Adipocyte (in vitro differentiated cells): ENCODE results near the gene MRPL38.
"Not testable (repeated sequence)": the region's sequence is repeated elsewhere in the genome, so short reads cannot be mapped to it uniquely, and the experiment has no call there.

Source experiments
- DNase-seq: peaks from one replicate; pipeline ENCODE4 v3.0.0-alpha.2; 2015; ENCODE audit warnings: low read depth
- H3K27me3 ChIP-seq: replicated peaks from 2 replicates; pipeline ENCODE4 v1.7.0; 2013; ENCODE audit warnings: mild to moderate bottlenecking, low read length, moderate library complexity; ENCODE audit not compliant: control insufficient read depth, insufficient read depth
- H3K36me3 ChIP-seq: 2 replicates; pipeline ENCODE4 v1.7.0; 2013; ENCODE audit warnings: low read length, mild to moderate bottlenecking, moderate library complexity; ENCODE audit not compliant: control insufficient read depth, insufficient read depth, severe bottlenecking
- H3K4me1 ChIP-seq: 2 replicates; pipeline ENCODE4 v1.7.0; 2013; ENCODE audit warnings: mild to moderate bottlenecking, low read length, moderate library complexity; ENCODE audit not compliant: control insufficient read depth, insufficient read depth
- H3K4me3 ChIP-seq: 2 replicates; pipeline ENCODE4 v1.7.0; 2013; ENCODE audit warnings: mild to moderate bottlenecking, low read length, moderate library complexity
- H3K9ac ChIP-seq: 2 replicates; pipeline ENCODE4 v1.7.0; 2013; ENCODE audit warnings: mild to moderate bottlenecking, low read length, moderate library complexity
- H3K9me3 ChIP-seq: 2 replicates; pipeline ENCODE4 v1.7.0; 2013; ENCODE audit warnings: mild to moderate bottlenecking, low read length, moderate library complexity; ENCODE audit not compliant: control insufficient read depth

The MRPL38 gene

DNA sequence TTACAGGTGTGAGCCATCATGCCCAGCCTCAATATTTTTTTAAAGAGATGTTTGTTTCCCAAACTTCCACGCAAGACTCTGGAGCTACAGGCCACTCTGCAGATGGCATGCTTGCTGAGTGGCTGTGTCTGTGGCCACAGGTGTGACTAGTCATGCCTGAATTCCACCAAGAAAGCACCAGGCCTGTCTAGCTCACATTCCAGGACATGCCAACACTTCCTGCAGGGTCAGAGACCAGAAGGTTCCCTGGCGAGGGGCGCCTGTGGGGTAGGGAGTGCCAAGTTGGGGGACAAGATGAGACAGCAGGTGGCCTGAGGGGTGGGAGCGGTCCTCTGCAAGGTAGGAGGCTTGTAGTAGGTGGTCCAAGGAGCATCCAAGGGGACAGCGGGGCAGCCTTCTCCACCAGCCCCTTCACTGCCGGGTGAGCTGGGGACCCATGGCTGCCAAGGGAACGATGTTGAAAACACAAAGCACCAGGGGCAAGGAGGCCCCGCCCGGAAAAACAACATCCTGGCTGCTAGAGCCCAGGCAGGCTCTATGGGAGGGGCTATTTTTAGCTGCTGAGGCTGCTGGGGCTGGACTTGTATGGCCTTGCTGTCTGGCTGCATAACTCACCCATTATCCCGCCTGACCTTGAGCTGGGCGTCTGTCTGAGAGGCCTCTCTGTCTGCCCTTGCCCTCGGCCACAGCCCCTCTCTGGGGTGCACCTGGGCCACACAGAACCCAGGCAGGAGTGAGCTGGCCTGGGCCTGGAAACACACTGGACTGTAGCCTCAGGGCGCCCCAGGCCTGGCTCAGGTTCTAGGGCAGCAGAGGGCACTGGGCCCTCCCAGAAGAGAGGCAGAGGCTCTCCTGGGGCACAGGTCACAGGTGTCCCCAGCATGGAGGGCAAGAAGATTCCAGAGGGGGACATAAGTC lies 32.0 kb downstream of the MRPL38 start:
- Histone ChIP-seq H3K4me1 (peaks cover 60% of the 10 kb centered on the region), H3K9ac (peak overlapping the region; percentile 42), H3K9me3 (no peaks in the 10 kb centered on the region), H3K36me3 (peaks cover 6% of the 10 kb centered on the region), H3K27me3 (no peaks in the 10 kb centered on the region), H3K4me3 (no peak overlapping the region)
- peak; percentile 88 for DNase-seq

DNA sequence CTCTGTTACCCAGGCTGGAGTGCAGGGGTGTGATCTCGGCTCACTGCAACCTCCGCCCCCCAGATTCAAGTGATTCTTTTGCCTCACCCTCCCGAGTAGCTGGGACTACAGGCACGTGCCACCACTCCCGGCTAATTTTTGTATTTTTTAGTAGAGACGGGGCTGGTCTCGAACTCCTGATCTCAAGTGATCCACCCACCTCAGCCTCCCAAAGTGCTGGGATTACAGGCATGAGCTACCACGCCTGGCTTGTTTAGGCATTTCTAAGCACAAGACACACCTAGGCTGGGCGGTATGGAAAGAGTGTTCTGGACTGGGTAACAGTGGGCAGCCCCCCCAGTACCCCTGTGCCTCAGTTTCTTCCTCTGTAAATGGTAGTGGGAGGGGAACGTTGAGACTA lies 34.5 kb downstream of the MRPL38 start:
- H3K36me3 ChIP-seq, H3K9me3 ChIP-seq, DNase-seq, H3K27me3 ChIP-seq: not testable (repeated sequence)
- Histone ChIP-seq H3K4me3 (peak overlapping the region; percentile 66), H3K4me1 (peaks cover 38% of the 10 kb centered on the region), H3K9ac (peak overlapping the region; percentile 83)

DNA sequence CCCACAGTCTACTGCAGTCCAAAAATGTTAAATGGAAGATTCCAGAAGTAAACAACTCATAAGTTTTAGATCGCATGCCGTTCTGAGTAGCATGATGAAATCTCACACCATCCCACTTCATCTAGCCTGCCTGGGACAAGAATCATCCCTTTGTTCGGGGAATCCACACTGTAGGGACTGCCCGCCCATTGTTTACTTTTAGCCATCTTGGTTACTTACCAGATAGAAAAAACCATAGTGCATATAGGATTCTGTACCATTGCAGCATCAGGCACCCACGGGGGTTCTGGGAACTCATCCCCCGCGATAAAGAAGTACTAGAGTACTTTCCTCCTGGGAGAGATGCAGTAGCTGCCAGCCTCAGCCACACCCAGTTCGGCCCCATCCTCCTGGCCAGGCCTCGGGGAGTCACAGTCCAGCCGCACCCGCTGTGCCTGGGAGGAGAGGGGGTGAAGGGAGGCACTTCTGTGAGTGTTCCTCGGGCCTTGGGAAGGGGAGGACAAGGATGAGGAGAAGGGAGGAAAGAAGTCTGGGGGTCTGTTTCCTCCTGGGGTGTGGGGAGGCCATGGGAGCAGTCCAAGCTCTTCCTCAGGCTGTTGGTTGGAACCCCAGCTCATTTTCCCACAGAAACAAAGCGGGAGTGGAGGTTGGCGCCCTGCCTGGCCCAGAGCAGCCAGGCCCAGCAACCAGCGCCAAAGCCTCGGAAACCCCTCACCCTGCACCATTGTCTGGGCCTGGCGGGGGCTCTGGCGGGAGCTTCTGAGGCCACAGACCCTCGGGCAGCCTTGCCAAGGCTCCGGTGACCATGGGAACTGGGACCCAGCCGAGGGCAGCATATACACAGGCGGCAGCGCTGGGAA lies 35.2 kb downstream of the MRPL38 start:
- peak overlapping the region; percentile 83 for H3K9ac ChIP-seq
- peak overlapping the region; percentile 66 for H3K4me3 ChIP-seq
- DNase-seq, result peak; percentile 57
- no peaks in the 10 kb centered on the region for H3K9me3 ChIP-seq
- peaks cover 6% of the 10 kb centered on the region for H3K36me3 ChIP-seq
- no peaks in the 10 kb centered on the region for H3K27me3 ChIP-seq
- peaks cover 39% of the 10 kb centered on the region for H3K4me1 ChIP-seq

DNA sequence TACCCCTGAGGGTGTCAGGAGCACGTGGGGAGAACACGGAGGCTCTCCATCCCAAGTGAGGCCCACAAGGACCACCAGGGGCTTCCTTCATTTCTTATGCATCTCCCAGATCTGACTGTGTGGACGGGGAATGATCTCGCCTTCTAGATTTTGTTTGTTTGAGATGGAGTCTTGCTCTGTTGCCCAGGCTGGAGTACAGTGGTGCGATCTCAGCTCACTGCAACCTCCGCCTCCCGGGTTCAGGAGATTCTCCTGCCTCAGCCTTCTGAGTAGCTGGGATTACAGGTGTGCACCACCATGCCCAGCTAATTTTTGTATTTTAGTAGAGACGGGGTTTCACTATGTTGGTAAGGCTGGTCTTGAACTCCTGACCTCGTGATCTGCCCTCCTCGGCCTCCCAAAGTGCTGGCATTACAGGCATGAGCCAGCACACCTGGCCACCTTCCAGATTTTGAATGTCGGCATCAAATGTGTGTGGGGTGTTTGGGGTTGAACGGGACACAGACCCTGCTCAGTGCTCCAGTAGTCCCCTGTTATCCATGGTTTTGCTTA lies 35.9 kb downstream of the MRPL38 start:
- not testable (repeated sequence) for H3K9me3 ChIP-seq, H3K36me3 ChIP-seq, H3K4me3 ChIP-seq, H3K27me3 ChIP-seq, DNase-seq
- Histone ChIP-seq H3K4me1 (peaks cover 43% of the 10 kb centered on the region), H3K9ac (peak overlapping the region; percentile 83)

DNA sequence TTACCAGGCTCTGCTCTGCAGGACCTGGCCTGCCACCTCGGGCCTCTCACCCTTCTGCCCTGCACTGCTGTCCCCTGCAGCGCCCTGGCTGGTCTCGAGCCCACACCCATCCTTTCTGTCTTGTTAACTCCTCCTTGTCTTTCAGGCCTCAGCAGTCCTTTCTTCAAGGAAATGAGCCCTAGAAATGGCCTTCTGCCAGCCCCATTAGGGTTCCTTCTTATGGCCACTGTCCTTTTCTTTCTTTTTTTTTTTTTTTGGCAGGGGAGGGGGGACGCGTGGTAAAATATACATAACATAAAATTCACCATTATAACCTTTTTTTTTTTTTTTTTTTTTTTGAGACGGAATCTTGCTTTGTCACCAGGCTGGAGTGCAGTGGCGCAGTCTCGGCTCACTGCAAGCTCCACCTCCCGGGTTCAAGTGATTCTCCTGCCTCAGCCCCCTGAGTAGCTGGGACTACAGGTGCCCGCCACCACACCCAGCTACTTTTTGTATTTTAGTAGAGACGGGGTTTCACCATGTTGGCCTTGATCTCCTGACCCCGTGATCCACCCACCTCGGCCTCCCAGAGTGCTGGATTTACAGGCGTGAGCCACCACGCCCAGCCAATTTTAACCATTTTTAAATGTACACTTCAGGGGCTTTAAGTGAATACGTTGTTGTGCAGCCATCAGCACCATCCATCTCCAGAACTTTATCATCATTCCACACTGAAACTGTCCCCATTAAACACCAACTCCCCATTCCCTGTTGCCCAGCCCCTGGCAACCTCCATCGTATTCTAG lies 39.1 kb downstream of the MRPL38 start:
- not testable (repeated sequence) for H3K36me3 ChIP-seq, H3K9me3 ChIP-seq, H3K9ac ChIP-seq, DNase-seq, H3K4me3 ChIP-seq, H3K27me3 ChIP-seq
- H3K4me1 ChIP-seq, result peaks cover 31% of the 10 kb centered on the region

DNA sequence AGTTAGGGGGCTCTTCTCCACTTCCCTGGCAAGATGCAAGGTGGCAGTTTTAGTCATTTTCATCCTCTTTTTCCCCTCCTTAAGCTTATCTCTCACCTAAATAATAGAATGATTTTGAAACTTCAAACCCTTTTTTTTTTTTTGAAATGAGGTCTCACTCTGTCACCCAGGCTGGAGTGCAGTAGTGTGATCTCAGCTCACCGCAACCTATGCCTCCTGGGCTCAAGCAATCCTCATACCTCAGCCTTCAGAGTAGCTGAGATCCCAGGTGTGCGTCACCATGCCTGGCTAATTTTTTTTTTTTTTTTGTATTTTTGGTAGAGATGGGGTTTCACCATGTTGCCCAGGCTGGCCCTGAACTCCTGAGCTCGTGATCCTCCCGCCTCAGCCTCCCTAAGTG lies 39.8 kb downstream of the MRPL38 start:
- not testable (repeated sequence) for H3K27me3 ChIP-seq, H3K9me3 ChIP-seq, H3K36me3 ChIP-seq, DNase-seq, H3K4me3 ChIP-seq
- peaks cover 25% of the 10 kb centered on the region for H3K4me1 ChIP-seq
- H3K9ac ChIP-seq, result peak overlapping the region; percentile 54

DNA sequence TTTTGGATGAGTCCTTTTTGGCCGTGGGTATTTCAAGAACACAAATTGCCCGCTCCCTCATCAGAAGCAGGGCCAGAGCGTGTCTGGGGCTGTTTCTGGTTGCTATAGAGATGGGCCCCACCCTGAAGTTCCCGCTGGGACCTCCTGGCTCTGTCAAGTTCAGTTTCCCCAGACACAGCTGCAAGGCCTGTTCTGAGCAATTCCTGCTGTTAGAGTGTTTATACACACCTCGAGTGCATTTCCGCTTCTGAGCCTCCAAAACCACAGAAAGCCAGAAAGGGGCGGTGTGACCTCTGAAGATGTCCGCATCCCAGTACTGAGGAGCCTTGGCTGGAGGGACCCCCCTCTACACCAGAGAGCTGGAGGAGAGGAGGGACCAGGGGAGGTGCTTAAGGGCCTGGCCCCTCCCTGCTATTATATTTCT lies 40.2 kb downstream of the MRPL38 start:
- peak overlapping the region; percentile 54 for H3K9ac ChIP-seq
- no peaks in the 10 kb centered on the region for H3K9me3 ChIP-seq
- no peaks in the 10 kb centered on the region for H3K36me3 ChIP-seq
- peak; percentile 70 for DNase-seq
- H3K4me1 ChIP-seq, result peaks cover 21% of the 10 kb centered on the region
- no peaks in the 10 kb centered on the region for H3K27me3 ChIP-seq
- H3K4me3 ChIP-seq, result no peak overlapping the region

DNA sequence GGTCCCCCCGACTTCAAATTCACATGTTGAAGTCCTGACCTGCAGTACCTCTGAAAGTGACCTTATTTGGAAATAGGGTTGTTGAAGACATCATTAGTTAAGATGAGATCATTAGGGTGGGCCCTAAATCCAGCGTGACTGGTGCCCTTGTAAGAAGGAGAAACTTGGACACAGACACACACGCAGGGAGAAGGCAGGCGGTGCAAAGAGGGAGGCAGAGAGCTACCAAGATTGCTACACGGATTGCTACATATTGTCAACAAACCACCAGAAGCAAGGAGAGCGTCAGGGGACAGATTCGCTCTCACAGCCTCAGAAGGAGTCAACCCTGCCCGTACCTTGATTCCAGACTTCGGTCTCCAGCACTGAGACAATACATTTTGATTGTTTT lies 42.8 kb downstream of the MRPL38 start:
- Histone ChIP-seq H3K9ac (peak overlapping the region; percentile 47), H3K9me3 (no peaks in the 10 kb centered on the region), H3K27me3 (no peaks in the 10 kb centered on the region), H3K36me3 (no peaks in the 10 kb centered on the region), H3K4me1 (peaks cover 14% of the 10 kb centered on the region), H3K4me3 (no peak overlapping the region)
- DNase-seq, result no peak

DNA sequence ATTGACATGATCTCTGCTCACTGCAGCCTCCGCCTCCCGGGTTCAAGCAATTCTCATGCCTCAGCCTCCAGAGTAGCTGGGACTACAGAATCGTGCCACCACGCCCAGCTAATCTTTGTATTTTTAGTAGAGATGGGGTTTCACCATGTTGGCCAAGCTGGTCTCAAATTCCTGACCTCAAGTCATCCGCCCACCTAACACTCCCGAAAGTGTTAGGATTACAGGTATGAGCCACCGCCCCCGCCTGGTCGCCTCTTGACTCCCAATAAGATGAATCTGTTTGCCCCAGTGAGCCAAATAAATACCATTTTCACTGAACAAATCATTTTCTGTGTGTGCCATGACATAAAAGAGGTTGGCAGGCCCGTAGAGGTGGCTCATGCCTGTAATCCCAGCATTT lies 45.3 kb downstream of the MRPL38 start:
- H3K36me3 ChIP-seq, DNase-seq, H3K9ac ChIP-seq, H3K4me3 ChIP-seq, H3K27me3 ChIP-seq, H3K9me3 ChIP-seq: not testable (repeated sequence)
- H3K4me1 ChIP-seq, result peaks cover 19% of the 10 kb centered on the region

DNA sequence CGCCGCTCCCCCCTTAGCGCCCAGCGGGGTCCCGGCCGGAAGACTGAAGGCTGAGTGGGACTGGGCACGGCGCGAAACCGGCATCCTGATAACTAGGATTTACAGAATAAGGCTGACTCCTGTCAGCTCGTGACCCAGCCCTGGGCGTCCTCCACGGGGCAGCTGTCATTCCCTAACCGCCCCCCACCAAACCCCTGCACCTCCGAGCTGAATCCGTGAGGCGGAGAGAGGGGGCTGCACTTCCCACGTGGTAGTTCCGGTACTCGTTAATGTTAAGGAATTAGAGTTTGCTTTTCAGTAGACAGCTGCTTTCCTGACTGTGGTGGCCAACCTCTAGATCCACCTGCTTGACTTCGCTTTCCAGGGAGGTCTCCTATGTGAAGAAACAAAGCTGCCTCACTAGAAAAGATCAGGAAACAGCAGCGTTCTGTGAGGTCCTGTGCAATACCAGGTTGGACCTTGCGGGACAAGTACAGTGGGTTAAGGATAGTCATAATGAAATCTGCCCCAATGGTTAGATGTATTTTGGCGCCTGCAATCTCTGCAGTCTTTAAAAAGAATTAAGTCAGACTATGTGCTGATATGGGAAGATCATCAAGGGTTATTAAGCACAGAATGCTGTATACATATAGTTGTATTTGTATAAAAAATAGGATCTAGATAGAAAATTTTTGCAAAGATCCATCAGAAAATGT lies 48.5 kb downstream of the MRPL38 start:
- peaks cover 27% of the 10 kb centered on the region for H3K4me1 ChIP-seq
- peak overlapping the region; percentile 93 for H3K9ac ChIP-seq
- H3K27me3 ChIP-seq, result no peaks in the 10 kb centered on the region
- H3K36me3 ChIP-seq, result peaks cover 4% of the 10 kb centered on the region
- peak overlapping the region; percentile 93 for H3K4me3 ChIP-seq
- H3K9me3 ChIP-seq, result no peaks in the 10 kb centered on the region
- DNase-seq, result peak; percentile 44
